Colonic mucosa (tissue), 4 donors: ENCODE measurements around the gene ZCCHC24. TPM values are rescaled to one million over a fixed set of nuclear protein-coding genes. Genes with fewer than 3 reads are reported as not detected.

Experiments
- DNase-seq: peaks from one replicate; pipeline ENCODE4 v3.0.0-alpha.2; 2020
- H3K27ac ChIP-seq: fragments of 200-600 bp; one replicate; pipeline ENCODE4 v1.8.0; 2021
- H3K27me3 ChIP-seq: fragments of 200-600 bp; one replicate; pipeline ENCODE4 v1.8.0; 2021
- H3K36me3 ChIP-seq: fragments of 200-600 bp; one replicate; pipeline ENCODE4 v1.8.0; 2021
- H3K4me1 ChIP-seq: fragments of 200-600 bp; one replicate; pipeline ENCODE4 v1.8.0; 2021; ENCODE audit warnings: mild to moderate bottlenecking
- H3K4me3 ChIP-seq: fragments of 200-600 bp; one replicate; pipeline ENCODE4 v1.8.0; 2021
- H3K9ac ChIP-seq, 2 donors: one replicate each; pipeline ENCODE4 v1.7.0; 2013; ENCODE audit warnings: control low read depth in 2 of 2, low read depth in 2 of 2, low read length in 2 of 2
- H3K9me3 ChIP-seq: fragments of 200-600 bp; one replicate; pipeline ENCODE4 v1.8.0; 2021
- CTCF ChIP-seq: fragments of 200-600 bp; IDR thresholded peaks from one replicate; pipeline ENCODE4 v1.8.0; 2022; ENCODE audit warnings: antibody characterized with exemption, mild to moderate bottlenecking
- intact Hi-C: fragments of 100-400 bp; cut with DNase I; formaldehyde crosslinking; loops from one replicate; pipeline ENCODE4 v1.14.1; 2022
- total RNA-seq, 2 donors: library from RNA; stranded (reverse); fragmentation: NEBNext Ultra II Directional in 1 of 2; extraction: Animal tissue kit (Norgen Biotek cat#: 25700) in 1 of 2; gene quantifications; one replicate each; pipeline ENCODE4 v1.2.1, GENCODE V29; 2021
- donor health status: healthy.
- donor health status: DM: no; HTN: no; CAD: no.
- donor health status: DM: no; HTN: no; CAD: no.

The ZCCHC24 gene
- total RNA-seq, 2 donors from 2014 or later, result 4.6 to 19.1 TPM

GRCh38 chr10:79458483-79458882 lies 13.1 kb upstream of the ZCCHC24 start:
- Histone ChIP-seq H3K36me3 (no peaks in the 10 kb centered on the region), H3K27me3 (no peaks in the 10 kb centered on the region), H3K4me3 (no peak overlapping the region), H3K27ac (no peak overlapping the region), H3K9ac (no peak overlapping the region), H3K4me1 (no peaks in the 10 kb centered on the region), H3K9me3 (no peaks in the 10 kb centered on the region)
- intact Hi-C loops, result no loop called here
- DNase-seq, result no peak
- no peak for TF ChIP-seq CTCF

- H3K9me3 ChIP-seq, result no peaks in the 10 kb centered on the region
- intact Hi-C loops, result no loop called here
- DNase-seq, result no peak
- H3K36me3 ChIP-seq, result no peaks in the 10 kb centered on the region
- TF ChIP-seq CTCF, result no peak
- no peak overlapping the region for H3K4me3 ChIP-seq
- H3K27ac ChIP-seq, result no peak overlapping the region
- no peaks in the 10 kb centered on the region for H3K4me1 ChIP-seq
- H3K27me3 ChIP-seq, result no peaks in the 10 kb centered on the region
- H3K9ac ChIP-seq, result no peak overlapping the region
Measured at GRCh38 chr10:79457256-79457785, 11.9 kb upstream of the ZCCHC24 start.

- Histone ChIP-seq H3K36me3 (no peaks in the 10 kb centered on the region), H3K27me3 (no peaks in the 10 kb centered on the region), H3K4me3 (no peak overlapping the region), H3K4me1 (no peaks in the 10 kb centered on the region), H3K9me3 (no peaks in the 10 kb centered on the region), H3K27ac (no peak overlapping the region), H3K9ac (no peak overlapping the region)
- intact Hi-C loops, result no loop called here
- TF ChIP-seq CTCF, result no peak
- DNase-seq, result no peak
Measured at GRCh38 chr10:79454259-79454658, 8.8 kb upstream of the ZCCHC24 start.

GRCh38 chr10:79453392-79453791 lies 8.0 kb upstream of the ZCCHC24 start:
- H3K9ac ChIP-seq, result no peak overlapping the region
- H3K27ac ChIP-seq, result no peak overlapping the region
- no peaks in the 10 kb centered on the region for H3K4me1 ChIP-seq
- no peaks in the 10 kb centered on the region for H3K9me3 ChIP-seq
- TF ChIP-seq CTCF, result no peak
- H3K36me3 ChIP-seq, result no peaks in the 10 kb centered on the region
- no peaks in the 10 kb centered on the region for H3K27me3 ChIP-seq
- intact Hi-C loops, result no loop called here
- no peak overlapping the region for H3K4me3 ChIP-seq
- DNase-seq, result no peak

- Histone ChIP-seq H3K9ac (no peak overlapping the region), H3K36me3 (no peaks in the 10 kb centered on the region), H3K27me3 (no peaks in the 10 kb centered on the region), H3K4me3 (no peak overlapping the region), H3K4me1 (no peaks in the 10 kb centered on the region), H3K27ac (no peak overlapping the region), H3K9me3 (no peaks in the 10 kb centered on the region)
- no peak for DNase-seq
- TF ChIP-seq CTCF, result no peak
- intact Hi-C loops, result no loop called here
Measured at GRCh38 chr10:79452174-79452611, 6.8 kb upstream of the ZCCHC24 start.
